K562 (cell line): ENCODE results near the gene TSPAN16. TPM values are rescaled to one million over a fixed set of nuclear protein-coding genes. Genes with fewer than 3 reads are reported as not detected.

Experiments
- BACH1 ChIP-seq: fragments of 200-800 bp; sonication (Bioruptor generic); IDR thresholded peaks from 2 replicates; pipeline ENCODE4 v1.6.1; 2016; ENCODE audit warnings: missing genetic modification characterization, missing compliant biosample characterization
- CBX1 ChIP-seq: sonication (generic); IDR thresholded peaks from 2 replicates; pipeline ENCODE4 v1.6.1; 2016; ENCODE audit warnings: antibody characterized with exemption, low read depth, mild to moderate bottlenecking
- CCAR2 ChIP-seq: fragments of 200-400 bp; formaldehyde crosslinking; IDR thresholded peaks from 2 replicates; pipeline ENCODE4 v1.6.1; 2017; ENCODE audit warnings: mild to moderate bottlenecking, low read depth, low read length
- JUND ChIP-seq, 2 experiments: IDR thresholded peaks; 2 replicates in 1 of 2; 3 replicates in 1 of 2; pipeline ENCODE4 v1.6.1; 2011; ENCODE audit warnings: borderline replicate concordance in 2 of 2, low read depth in 2 of 2, low read length in 2 of 2, improper control_type of control experiment in 1 of 2, missing biosample characterization in 1 of 2, missing genetic modification characterization in 1 of 2, missing genetic modification reagents in 1 of 2
- KLF6 ChIP-seq: fragments of 250-450 bp; sonication (Bioruptor Pico); IDR thresholded peaks from 2 replicates; pipeline ENCODE4 v1.4.0; 2020; ENCODE audit warnings: mild to moderate bottlenecking, moderate library complexity, borderline replicate concordance
- MGA ChIP-seq: fragments of 450-650 bp; IDR thresholded peaks from 2 replicates; pipeline ENCODE4 v1.6.1; 2016; ENCODE audit warnings: mild to moderate bottlenecking, moderate library complexity
- NRF1 ChIP-seq, 2 experiments: fragments of 450-650 bp; IDR thresholded peaks in 1 of 2; conservative IDR thresholded peaks in 1 of 2; 2 replicates each; pipeline ENCODE4 v1.6.1; 2014; ENCODE audit warnings: mild to moderate bottlenecking in 2 of 2
- PHF8 ChIP-seq: fragments of 200-600 bp; sonication (generic); IDR thresholded peaks from 2 replicates; pipeline ENCODE4 v1.6.1; 2012; ENCODE audit warnings: mixed run types, mild to moderate bottlenecking, inconsistent platforms, low read length, moderate library complexity, borderline replicate concordance
- POLR2A ChIP-seq: fragments of 450-650 bp; conservative IDR thresholded peaks from 2 replicates; pipeline ENCODE4 v1.6.1; 2016
- VEZF1 ChIP-seq: fragments of 200-800 bp; sonication (Bioruptor generic); IDR thresholded peaks from 2 replicates; pipeline ENCODE4 v1.6.1; 2017; ENCODE audit warnings: missing genetic modification characterization, missing compliant biosample characterization
- ZNF253 ChIP-seq: fragments of 250-450 bp; sonication (Bioruptor Pico); conservative IDR thresholded peaks from 2 replicates; pipeline ENCODE4 v1.6.1; 2021; ENCODE audit warnings: mild to moderate bottlenecking
- ZNF707 ChIP-seq: fragments of 250-450 bp; sonication (Bioruptor Pico); conservative IDR thresholded peaks from 2 replicates; pipeline ENCODE4 v1.8.0; 2022; ENCODE audit warnings: inconsistent platforms, mild to moderate bottlenecking, moderate library complexity
- ZNF780A ChIP-seq: fragments of 250-450 bp; sonication (Bioruptor Pico); IDR thresholded peaks from 2 replicates; pipeline ENCODE4 v1.5.0; 2021; ENCODE audit warnings: mild to moderate bottlenecking
- polyA plus RNA-seq, 8 experiments: library from polyadenylated mRNA; depleted of rRNA in 4 of 8; stranded (reverse) in 5 of 8; unstranded in 3 of 8; fragments of >200 nt; fragmentation: Nextera tagmentation in 2 of 8; fragmentation: Illumina TruSeq in 1 of 8; extraction: Ambion mirVana in 2 of 8; extraction: Trizol in 1 of 8; gene quantifications; 2 replicates each; pipeline versions ENCODE4 v1.2.1 to v1.2.3, GENCODE V29; 2011 to 2014; ENCODE audit warnings: inconsistent platforms in 1 of 8, missing spikeins in 1 of 8
- total RNA-seq, 7 experiments: library from RNA; depleted of rRNA in 6 of 7; stranded (reverse); fragments of >200 nt in 6 of 7; fragmentation: Illumina TruSeq in 2 of 7; extraction: Trizol in 2 of 7; gene quantifications; 2 replicates each; pipeline versions ENCODE4 v1.2.1 to v1.2.3, GENCODE V29; 2011 to 2021; ENCODE audit warnings: low replicate concordance in 1 of 7

Gene TSPAN16
- total and polyA plus RNA-seq, 9 of the 15 experiments (the other 6 are each of a cell fraction or from before 2014, with no cell fraction given), result not detected

GRCh38 chr19:11339254-11340098 lies 43.5 kb downstream of the TSPAN16 start, which contains the start of gene RAB3D (continued):
- TF ChIP-seq ZNF707 (CRISPR knock-in tag), result no peak
- TF ChIP-seq CCAR2, result no peak
- TF ChIP-seq PHF8, result peak; percentile 64; the same call in 1 of the 2 replicates
- TF ChIP-seq VEZF1 (CRISPR knock-in tag), result peak; percentile 75
- peak; percentile 23; the same call in 1 of the 2 replicates for TF ChIP-seq CBX1
- TF ChIP-seq MGA, result no peak
- no peak for TF ChIP-seq ZNF780A
- no peak for TF ChIP-seq BACH1 (tag)
- TF ChIP-seq KLF6 (CRISPR knock-in tag), result no peak
- TF ChIP-seq NRF1 (conservative IDR thresholded peaks at IDR 0.05 in 1 of 2, IDR thresholded peaks at IDR 0.05 in 1 of 2), result peak; percentile 39 to 46; a peak in 3 of 4 replicates
- TF ChIP-seq ZNF253 (CRISPR knock-in tag), result no peak
- TF ChIP-seq JUND (IDR thresholded peaks at IDR 0.05; ENCODE audit: borderline replicate concordance, low read depth, low read length), result 0 out of 2 replicates have a peak, but pooled peaks have one; percentile 27
- TF ChIP-seq JUND (tag; IDR thresholded peaks at IDR 0.05; ENCODE audit: borderline replicate concordance, low read depth, low read length), result no peak
- TF ChIP-seq POLR2A, result 0 out of 2 replicates have a peak, but pooled peaks have one; percentile 25
